Fibroblast of lung (primary cell): ENCODE data around the gene PGF. TPM values are rescaled to one million over a fixed set of nuclear protein-coding genes. Genes with fewer than 3 reads are reported as not detected.

Source experiments
- DNase-seq, 2 donors: peaks; one replicate each; pipeline versions ENCODE4 v3.0.0 to v3.0.0-alpha.2; 2010; ENCODE audit warnings: low read depth in 2 of 2
- H2AFZ ChIP-seq: 2 replicates; pipeline ENCODE4 v1.5.1; 2012; ENCODE audit warnings: low read length, control low read depth, inconsistent platforms
- H3K27ac ChIP-seq: 2 replicates; pipeline ENCODE4 v1.5.1; 2011; ENCODE audit warnings: low read length, control low read depth; ENCODE audit not compliant: insufficient read depth
- H3K27me3 ChIP-seq: 2 replicates; pipeline ENCODE4 v1.5.1; 2011; ENCODE audit warnings: mild to moderate bottlenecking, low read length; ENCODE audit not compliant: control insufficient read depth, insufficient read depth
- H3K36me3 ChIP-seq: 2 replicates; pipeline ENCODE4 v1.5.1; 2011; ENCODE audit warnings: low read length; ENCODE audit not compliant: control insufficient read depth, insufficient read depth
- H3K4me1 ChIP-seq: 2 replicates; pipeline ENCODE4 v1.5.1; 2011; ENCODE audit warnings: low read length; ENCODE audit not compliant: control insufficient read depth, insufficient read depth; ENCODE audit errors: extremely low read depth
- H3K4me2 ChIP-seq: 2 replicates; pipeline ENCODE4 v1.5.1; 2011; ENCODE audit warnings: low read length, control low read depth; ENCODE audit not compliant: insufficient read depth; ENCODE audit errors: extremely low read depth
- H3K4me3 ChIP-seq, 4 experiments: fragments of 200-600 bp in 1 of 4; sonication (generic) in 1 of 4; replicated peaks in 1 of 4; 2 replicates each; pipeline ENCODE4 v1.5.1; 2011 to 2016; ENCODE audit warnings: low read length in 4 of 4, low read depth in 3 of 4, mild to moderate bottlenecking in 3 of 4, control low read depth in 2 of 4, inconsistent platforms in 1 of 4, mixed read lengths in 1 of 4; ENCODE audit not compliant: insufficient read depth in 1 of 4; ENCODE audit errors: control extremely low read depth in 1 of 4
- H3K79me2 ChIP-seq: 2 replicates; pipeline ENCODE4 v1.5.1; 2012; ENCODE audit warnings: mild to moderate bottlenecking, low read length, inconsistent platforms; ENCODE audit not compliant: control insufficient read depth, insufficient read depth
- H3K9ac ChIP-seq: 2 replicates; pipeline ENCODE4 v1.5.1; 2011; ENCODE audit warnings: mild to moderate bottlenecking, low read length, control low read depth; ENCODE audit not compliant: insufficient read depth
- H3K9me3 ChIP-seq: 2 replicates; pipeline ENCODE4 v1.5.1; 2012; ENCODE audit warnings: low read depth, low read length; ENCODE audit not compliant: control insufficient read depth, insufficient read depth
- H4K20me1 ChIP-seq: 2 replicates; pipeline ENCODE4 v1.5.1; 2011; ENCODE audit warnings: low read length; ENCODE audit not compliant: control insufficient read depth, insufficient read depth; ENCODE audit errors: extremely low read depth
- EZH2 ChIP-seq: IDR thresholded peaks from 2 replicates; pipeline ENCODE4 v1.5.1; 2012; ENCODE audit warnings: low read length, control low read depth, mild to moderate bottlenecking; ENCODE audit errors: missing control alignments
- polyA plus RNA-seq, 2 donors: library from polyadenylated mRNA; depleted of rRNA in 1 of 2; stranded (reverse) in 1 of 2; unstranded in 1 of 2; fragments of >200 nt; gene quantifications; 2 replicates each; pipeline ENCODE4 v1.2.1, GENCODE V29; 2011 to 2012; ENCODE audit warnings: missing spikeins in 1 of 2
- total RNA-seq: library from RNA; depleted of rRNA; stranded (reverse); fragments of >200 nt; gene quantifications from 2 replicates; pipeline ENCODE4 v1.2.1, GENCODE V29; 2014
- TF ChIP-seq, protein P1 (sequence below), 2 donors: IDR thresholded peaks in 1 of 2; conservative IDR thresholded peaks in 1 of 2; 1 replicate in 1 of 2; 2 replicates in 1 of 2; pipeline ENCODE4 v1.5.1; 2011 to 2012; ENCODE audit warnings: low read length in 2 of 2, control low read depth in 1 of 2, inconsistent platforms in 1 of 2, low read depth in 1 of 2, mild to moderate bottlenecking in 1 of 2

PGF gene
- total and polyA plus RNA-seq, 2 donors (not counting 1 experiment from before 2014, with no cell fraction given), result 1.1 to 7.6 TPM

DNA sequence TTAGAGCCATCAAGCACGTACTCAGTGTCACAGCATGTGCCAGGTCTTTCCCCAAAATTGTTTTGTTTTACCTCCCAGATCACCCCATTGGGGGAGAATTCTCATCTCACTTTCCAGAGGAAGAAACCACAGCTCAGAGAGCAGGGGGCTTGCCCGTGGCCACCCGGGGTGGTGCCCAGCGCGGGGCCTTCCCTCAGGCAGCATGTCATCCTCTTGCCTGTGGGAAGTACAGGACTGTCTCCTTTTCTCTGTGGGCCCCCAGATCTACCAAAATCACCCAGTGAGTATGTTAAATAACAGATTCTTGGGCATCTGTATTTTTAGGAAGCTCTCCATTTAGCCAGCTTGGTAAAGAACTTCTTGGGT, 38.2 kb downstream of the PGF start:
- no peak overlapping the region for H2AFZ ChIP-seq
- H4K20me1 ChIP-seq, result no peaks in the 10 kb centered on the region
- H3K27me3 ChIP-seq, result no peaks in the 10 kb centered on the region
- no peaks in the 10 kb centered on the region for H3K36me3 ChIP-seq
- H3K9me3 ChIP-seq, result no peaks in the 10 kb centered on the region
- no peaks in the 10 kb centered on the region for H3K79me2 ChIP-seq
- H3K4me1 ChIP-seq, result peaks cover 4% of the 10 kb centered on the region
- TF ChIP-seq, protein P1, sequence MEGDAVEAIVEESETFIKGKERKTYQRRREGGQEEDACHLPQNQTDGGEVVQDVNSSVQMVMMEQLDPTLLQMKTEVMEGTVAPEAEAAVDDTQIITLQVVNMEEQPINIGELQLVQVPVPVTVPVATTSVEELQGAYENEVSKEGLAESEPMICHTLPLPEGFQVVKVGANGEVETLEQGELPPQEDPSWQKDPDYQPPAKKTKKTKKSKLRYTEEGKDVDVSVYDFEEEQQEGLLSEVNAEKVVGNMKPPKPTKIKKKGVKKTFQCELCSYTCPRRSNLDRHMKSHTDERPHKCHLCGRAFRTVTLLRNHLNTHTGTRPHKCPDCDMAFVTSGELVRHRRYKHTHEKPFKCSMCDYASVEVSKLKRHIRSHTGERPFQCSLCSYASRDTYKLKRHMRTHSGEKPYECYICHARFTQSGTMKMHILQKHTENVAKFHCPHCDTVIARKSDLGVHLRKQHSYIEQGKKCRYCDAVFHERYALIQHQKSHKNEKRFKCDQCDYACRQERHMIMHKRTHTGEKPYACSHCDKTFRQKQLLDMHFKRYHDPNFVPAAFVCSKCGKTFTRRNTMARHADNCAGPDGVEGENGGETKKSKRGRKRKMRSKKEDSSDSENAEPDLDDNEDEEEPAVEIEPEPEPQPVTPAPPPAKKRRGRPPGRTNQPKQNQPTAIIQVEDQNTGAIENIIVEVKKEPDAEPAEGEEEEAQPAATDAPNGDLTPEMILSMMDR (conservative IDR thresholded peaks at IDR 0.05 in 1 of 2, IDR thresholded peaks at IDR 0.05 in 1 of 2; ENCODE audit: low read depth in 1 of 2, low read length in 2 of 2), result no peak
- no peak for TF ChIP-seq EZH2
- no peak overlapping the region for H3K9ac ChIP-seq
- DNase-seq, result no peak
- H3K4me2 ChIP-seq, result no peak overlapping the region
- H3K27ac ChIP-seq, result no peak overlapping the region
- H3K4me3 ChIP-seq, result no peak overlapping the region

DNA sequence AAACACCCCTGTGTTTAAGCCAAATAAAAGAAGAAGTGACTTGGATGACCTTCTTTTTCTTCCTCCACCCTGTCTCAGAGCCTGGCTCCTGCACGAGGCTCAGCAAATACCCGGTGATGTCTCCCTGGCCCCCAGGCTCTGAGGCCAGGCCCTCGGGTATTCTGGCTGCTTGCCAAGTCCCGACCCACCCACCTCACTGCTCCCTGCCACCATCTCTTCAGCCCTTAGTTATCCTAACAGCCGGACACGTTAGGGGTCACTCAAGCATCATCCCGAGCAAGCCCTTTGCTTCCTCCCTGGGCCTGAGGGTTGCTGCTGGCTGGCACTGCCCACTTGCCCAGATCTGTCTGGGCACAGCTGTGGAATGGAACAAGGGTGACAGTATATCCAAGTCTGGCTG, 39.6 kb downstream of the PGF start:
- no peaks in the 10 kb centered on the region for H4K20me1 ChIP-seq
- no peaks in the 10 kb centered on the region for H3K9me3 ChIP-seq

DNA sequence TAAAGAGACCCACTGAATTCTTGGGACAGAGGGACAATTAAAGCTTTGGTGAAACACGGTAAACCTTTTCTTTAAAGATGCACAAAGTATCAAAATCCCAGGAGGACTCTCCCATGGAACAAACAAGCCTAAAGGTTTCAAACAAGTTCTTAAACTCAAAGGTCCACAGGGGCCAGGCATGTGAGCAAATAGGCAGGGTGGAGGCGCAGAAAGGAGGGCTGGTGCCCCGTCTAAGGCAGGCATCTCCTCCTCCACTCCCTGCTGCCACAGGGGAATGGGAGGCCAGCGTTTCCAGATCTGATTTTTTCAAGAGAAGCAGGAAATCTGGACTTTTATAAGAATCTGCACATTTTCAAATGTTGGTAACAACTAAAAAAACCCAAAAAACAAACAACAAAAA, 40.0 kb downstream of the PGF start:
- no peaks in the 10 kb centered on the region for H3K9me3 ChIP-seq
- no peak overlapping the region for H3K4me2 ChIP-seq
- no peak overlapping the region for H3K27ac ChIP-seq
- H3K79me2 ChIP-seq, result no peaks in the 10 kb centered on the region
- H3K4me3 ChIP-seq, result no peak overlapping the region
- H3K27me3 ChIP-seq, result no peaks in the 10 kb centered on the region
- DNase-seq, result no peak
- H3K36me3 ChIP-seq, result no peaks in the 10 kb centered on the region
- no peaks in the 10 kb centered on the region for H4K20me1 ChIP-seq
- H3K9ac ChIP-seq, result no peak overlapping the region
- TF ChIP-seq, protein P1 (conservative IDR thresholded peaks at IDR 0.05 in 1 of 2, IDR thresholded peaks at IDR 0.05 in 1 of 2; ENCODE audit: low read depth in 1 of 2, low read length in 2 of 2), result no peak
- no peak for TF ChIP-seq EZH2
- H3K4me1 ChIP-seq, result peaks cover 5% of the 10 kb centered on the region
- no peak overlapping the region for H2AFZ ChIP-seq

More for the DNA sequence above, 39.6 kb downstream of the PGF start:
- no peak overlapping the region for H2AFZ ChIP-seq
- TF ChIP-seq EZH2, result no peak
- TF ChIP-seq, protein P1 (conservative IDR thresholded peaks at IDR 0.05 in 1 of 2, IDR thresholded peaks at IDR 0.05 in 1 of 2; ENCODE audit: low read depth in 1 of 2, low read length in 2 of 2), result no peak
- H3K9ac ChIP-seq, result no peak overlapping the region
- peaks cover 4% of the 10 kb centered on the region for H3K4me1 ChIP-seq
- no peak overlapping the region for H3K4me2 ChIP-seq
- no peak overlapping the region for H3K27ac ChIP-seq
- no peak overlapping the region for H3K4me3 ChIP-seq
- no peaks in the 10 kb centered on the region for H3K36me3 ChIP-seq
- no peaks in the 10 kb centered on the region for H3K27me3 ChIP-seq
- DNase-seq, result no peak
- H3K79me2 ChIP-seq, result no peaks in the 10 kb centered on the region
